Panc1 (cell line): Measurements from ENCODE around the gene FAM81A.

Source experiments
- TCF7L2 ChIP-seq: IDR thresholded peaks from 2 replicates; pipeline ENCODE4 v1.6.1; 2011; ENCODE audit warnings: mild to moderate bottlenecking, low read depth, low read length, inconsistent platforms
- TF ChIP-seq, protein P1 (sequence below): fragments of 450-650 bp; IDR thresholded peaks from 2 replicates; pipeline ENCODE4 v1.5.1; 2017; ENCODE audit warnings: mild to moderate bottlenecking

- TF ChIP-seq, protein P1, sequence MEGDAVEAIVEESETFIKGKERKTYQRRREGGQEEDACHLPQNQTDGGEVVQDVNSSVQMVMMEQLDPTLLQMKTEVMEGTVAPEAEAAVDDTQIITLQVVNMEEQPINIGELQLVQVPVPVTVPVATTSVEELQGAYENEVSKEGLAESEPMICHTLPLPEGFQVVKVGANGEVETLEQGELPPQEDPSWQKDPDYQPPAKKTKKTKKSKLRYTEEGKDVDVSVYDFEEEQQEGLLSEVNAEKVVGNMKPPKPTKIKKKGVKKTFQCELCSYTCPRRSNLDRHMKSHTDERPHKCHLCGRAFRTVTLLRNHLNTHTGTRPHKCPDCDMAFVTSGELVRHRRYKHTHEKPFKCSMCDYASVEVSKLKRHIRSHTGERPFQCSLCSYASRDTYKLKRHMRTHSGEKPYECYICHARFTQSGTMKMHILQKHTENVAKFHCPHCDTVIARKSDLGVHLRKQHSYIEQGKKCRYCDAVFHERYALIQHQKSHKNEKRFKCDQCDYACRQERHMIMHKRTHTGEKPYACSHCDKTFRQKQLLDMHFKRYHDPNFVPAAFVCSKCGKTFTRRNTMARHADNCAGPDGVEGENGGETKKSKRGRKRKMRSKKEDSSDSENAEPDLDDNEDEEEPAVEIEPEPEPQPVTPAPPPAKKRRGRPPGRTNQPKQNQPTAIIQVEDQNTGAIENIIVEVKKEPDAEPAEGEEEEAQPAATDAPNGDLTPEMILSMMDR, result no peak
- TF ChIP-seq TCF7L2, result no peak
Measured at GRCh38 chr15:59567324-59567723, 129.3 kb downstream of the FAM81A start.
